ENCODE data around the gene NUP214. TPM values are rescaled to one million over a fixed set of nuclear protein-coding genes. Genes with fewer than 3 reads are reported as not detected.

The NUP214 gene
- total and polyA plus RNA-seq, 7 donors = 11.8 to 28.1 (median 20.1) TPM

- H3K36me3 ChIP-seq (ENCODE audit: insufficient read depth in 1 of 2, low read depth in 1 of 2) = no peaks in the 10 kb centered on the region
- peak in 1 of 2 donors; percentile 61 for DNase-seq
- TF ChIP-seq CTCF (IDR thresholded peaks at IDR 0.05) = no peak
- peak overlapping the region; percentile 98 for H3K27ac ChIP-seq
- H3K4me1 ChIP-seq = peaks cover 28% of the 10 kb centered on the region
- ATAC-seq = no peak
- intact Hi-C loops (cut with DNase I) = loop anchor here in 1 of 2 donors (5.0 kb wide), 1 partner anchor 103 kb away; no protein-coding TSS in a partner anchor
- no peaks in the 10 kb centered on the region for H3K27me3 ChIP-seq (ENCODE audit: insufficient read depth in 3 of 3, low read length in 2 of 3)
- WGBS, 3 donors = 62 to 69% (median 69%) methylated on average over 18 to 19 of the region's 19 CpGs
- H3K4me3 ChIP-seq = no peak overlapping the region
- H3K9me3 ChIP-seq = no peaks in the 10 kb centered on the region
These were observed 154.6 kb downstream of the NUP214 start for GRCh38 chr9:131279863-131280570.

- Histone ChIP-seq H3K36me3 (ENCODE audit: insufficient read depth in 1 of 2, low read depth in 1 of 2) (no peaks in the 10 kb centered on the region), H3K4me3 (no peak overlapping the region), H3K4me1 (peaks cover 24% of the 10 kb centered on the region), H3K27me3 (ENCODE audit: insufficient read depth in 3 of 3, low read length in 2 of 3) (no peaks in the 10 kb centered on the region), H3K27ac (no peak overlapping the region), H3K9me3 (no peaks in the 10 kb centered on the region)
- ATAC-seq (no peak), DNase-seq (no peak)
- no peak for TF ChIP-seq CTCF (IDR thresholded peaks at IDR 0.05)
- intact Hi-C loops (cut with DNase I) = no loop called here
- WGBS, 3 donors = 78 to 90% (median 80%) methylated on average over 3 of the region's 3 CpGs
These were observed 155.3 kb downstream of the NUP214 start for GRCh38 chr9:131280660-131281059.

GRCh38 chr9:131281119-131281965, 156.0 kb downstream of the NUP214 start:
- ATAC-seq = no peak
- Histone ChIP-seq H3K4me3 (no peak overlapping the region), H3K36me3 (ENCODE audit: insufficient read depth in 1 of 2, low read depth in 1 of 2) (no peaks in the 10 kb centered on the region), H3K9me3 (no peaks in the 10 kb centered on the region), H3K4me1 (peaks cover 19% of the 10 kb centered on the region), H3K27me3 (ENCODE audit: insufficient read depth in 3 of 3, low read length in 2 of 3) (no peaks in the 10 kb centered on the region), H3K27ac (peak overlapping the region; percentile 32)
- intact Hi-C loops (cut with DNase I) = no loop called here
- peak in 1 of 2 donors; percentile 52 for DNase-seq
- WGBS, 3 donors = 61 to 79% (median 65%) methylated on average over 17 of the region's 17 CpGs
- TF ChIP-seq CTCF (IDR thresholded peaks at IDR 0.05) = no peak

GRCh38 chr9:131282175-131282574, 156.8 kb downstream of the NUP214 start:
- intact Hi-C loops (cut with DNase I) = no loop called here
- H3K36me3 ChIP-seq (ENCODE audit: insufficient read depth in 1 of 2, low read depth in 1 of 2) = no peaks in the 10 kb centered on the region
- WGBS, 3 donors = 57 to 79% (median 68%) methylated on average over 3 to 4 of the region's 4 CpGs
- peaks cover 21% of the 10 kb centered on the region for H3K4me1 ChIP-seq
- ATAC-seq = peak in 2 of 4 donors; percentile 0 to 3
- no peaks in the 10 kb centered on the region for H3K9me3 ChIP-seq
- no peaks in the 10 kb centered on the region for H3K27me3 ChIP-seq (ENCODE audit: insufficient read depth in 3 of 3, low read length in 2 of 3)
- DNase-seq = no peak
- TF ChIP-seq CTCF (IDR thresholded peaks at IDR 0.05) = no peak
- peak overlapping the region; percentile 87 for H3K27ac ChIP-seq
- peak overlapping the region; percentile 62 for H3K4me3 ChIP-seq
